H1 (cell line): Measurements from ENCODE around the gene SBF2. TPM values are rescaled to one million over a fixed set of nuclear protein-coding genes. Genes with fewer than 3 reads are reported as not detected.

ENCODE experiments used
- polyA plus RNA-seq, 7 experiments: library from polyadenylated mRNA; depleted of rRNA in 3 of 7; stranded (reverse) in 5 of 7; unstranded in 2 of 7; fragments of >200 nt in 5 of 7; fragments of 200-250 nt in 2 of 7; gene quantifications; 1 replicate in 5 of 7; 2 replicates in 1 of 7; 4 replicates in 1 of 7; pipeline versions ENCODE4 v1.2.1 to v1.2.3, GENCODE V29; 2011 to 2013; ENCODE audit warnings: missing spikeins in 2 of 7, mixed read lengths in 2 of 7
- total RNA-seq: library from RNA; stranded (reverse); fragmentation: NEBNext Ultra II Directional; extraction: Animal tissue kit (Norgen Biotek cat#: 25700); gene quantifications from 2 replicates; pipeline ENCODE4 v1.2.1, GENCODE V29; 2021
- TF ChIP-seq, protein P1 (sequence below): fragments of 300-600 bp; sonication (generic); IDR thresholded peaks from 2 replicates; pipeline ENCODE4 v1.7.1; 2012; ENCODE audit warnings: low read length, moderate library complexity, mild to moderate bottlenecking, inconsistent platforms; ENCODE audit not compliant: insufficient replicate concordance
- TF ChIP-seq, protein P2 (sequence below): IDR thresholded peaks from 2 replicates; pipeline ENCODE4 v1.6.1; 2012; ENCODE audit warnings: inconsistent platforms

SBF2 gene
- total and polyA plus RNA-seq, 2 of the 8 experiments (the other 6 are each of a cell fraction or from before 2014, with no cell fraction given), result 36.7 to 50.5 TPM

- TF ChIP-seq, protein P1, sequence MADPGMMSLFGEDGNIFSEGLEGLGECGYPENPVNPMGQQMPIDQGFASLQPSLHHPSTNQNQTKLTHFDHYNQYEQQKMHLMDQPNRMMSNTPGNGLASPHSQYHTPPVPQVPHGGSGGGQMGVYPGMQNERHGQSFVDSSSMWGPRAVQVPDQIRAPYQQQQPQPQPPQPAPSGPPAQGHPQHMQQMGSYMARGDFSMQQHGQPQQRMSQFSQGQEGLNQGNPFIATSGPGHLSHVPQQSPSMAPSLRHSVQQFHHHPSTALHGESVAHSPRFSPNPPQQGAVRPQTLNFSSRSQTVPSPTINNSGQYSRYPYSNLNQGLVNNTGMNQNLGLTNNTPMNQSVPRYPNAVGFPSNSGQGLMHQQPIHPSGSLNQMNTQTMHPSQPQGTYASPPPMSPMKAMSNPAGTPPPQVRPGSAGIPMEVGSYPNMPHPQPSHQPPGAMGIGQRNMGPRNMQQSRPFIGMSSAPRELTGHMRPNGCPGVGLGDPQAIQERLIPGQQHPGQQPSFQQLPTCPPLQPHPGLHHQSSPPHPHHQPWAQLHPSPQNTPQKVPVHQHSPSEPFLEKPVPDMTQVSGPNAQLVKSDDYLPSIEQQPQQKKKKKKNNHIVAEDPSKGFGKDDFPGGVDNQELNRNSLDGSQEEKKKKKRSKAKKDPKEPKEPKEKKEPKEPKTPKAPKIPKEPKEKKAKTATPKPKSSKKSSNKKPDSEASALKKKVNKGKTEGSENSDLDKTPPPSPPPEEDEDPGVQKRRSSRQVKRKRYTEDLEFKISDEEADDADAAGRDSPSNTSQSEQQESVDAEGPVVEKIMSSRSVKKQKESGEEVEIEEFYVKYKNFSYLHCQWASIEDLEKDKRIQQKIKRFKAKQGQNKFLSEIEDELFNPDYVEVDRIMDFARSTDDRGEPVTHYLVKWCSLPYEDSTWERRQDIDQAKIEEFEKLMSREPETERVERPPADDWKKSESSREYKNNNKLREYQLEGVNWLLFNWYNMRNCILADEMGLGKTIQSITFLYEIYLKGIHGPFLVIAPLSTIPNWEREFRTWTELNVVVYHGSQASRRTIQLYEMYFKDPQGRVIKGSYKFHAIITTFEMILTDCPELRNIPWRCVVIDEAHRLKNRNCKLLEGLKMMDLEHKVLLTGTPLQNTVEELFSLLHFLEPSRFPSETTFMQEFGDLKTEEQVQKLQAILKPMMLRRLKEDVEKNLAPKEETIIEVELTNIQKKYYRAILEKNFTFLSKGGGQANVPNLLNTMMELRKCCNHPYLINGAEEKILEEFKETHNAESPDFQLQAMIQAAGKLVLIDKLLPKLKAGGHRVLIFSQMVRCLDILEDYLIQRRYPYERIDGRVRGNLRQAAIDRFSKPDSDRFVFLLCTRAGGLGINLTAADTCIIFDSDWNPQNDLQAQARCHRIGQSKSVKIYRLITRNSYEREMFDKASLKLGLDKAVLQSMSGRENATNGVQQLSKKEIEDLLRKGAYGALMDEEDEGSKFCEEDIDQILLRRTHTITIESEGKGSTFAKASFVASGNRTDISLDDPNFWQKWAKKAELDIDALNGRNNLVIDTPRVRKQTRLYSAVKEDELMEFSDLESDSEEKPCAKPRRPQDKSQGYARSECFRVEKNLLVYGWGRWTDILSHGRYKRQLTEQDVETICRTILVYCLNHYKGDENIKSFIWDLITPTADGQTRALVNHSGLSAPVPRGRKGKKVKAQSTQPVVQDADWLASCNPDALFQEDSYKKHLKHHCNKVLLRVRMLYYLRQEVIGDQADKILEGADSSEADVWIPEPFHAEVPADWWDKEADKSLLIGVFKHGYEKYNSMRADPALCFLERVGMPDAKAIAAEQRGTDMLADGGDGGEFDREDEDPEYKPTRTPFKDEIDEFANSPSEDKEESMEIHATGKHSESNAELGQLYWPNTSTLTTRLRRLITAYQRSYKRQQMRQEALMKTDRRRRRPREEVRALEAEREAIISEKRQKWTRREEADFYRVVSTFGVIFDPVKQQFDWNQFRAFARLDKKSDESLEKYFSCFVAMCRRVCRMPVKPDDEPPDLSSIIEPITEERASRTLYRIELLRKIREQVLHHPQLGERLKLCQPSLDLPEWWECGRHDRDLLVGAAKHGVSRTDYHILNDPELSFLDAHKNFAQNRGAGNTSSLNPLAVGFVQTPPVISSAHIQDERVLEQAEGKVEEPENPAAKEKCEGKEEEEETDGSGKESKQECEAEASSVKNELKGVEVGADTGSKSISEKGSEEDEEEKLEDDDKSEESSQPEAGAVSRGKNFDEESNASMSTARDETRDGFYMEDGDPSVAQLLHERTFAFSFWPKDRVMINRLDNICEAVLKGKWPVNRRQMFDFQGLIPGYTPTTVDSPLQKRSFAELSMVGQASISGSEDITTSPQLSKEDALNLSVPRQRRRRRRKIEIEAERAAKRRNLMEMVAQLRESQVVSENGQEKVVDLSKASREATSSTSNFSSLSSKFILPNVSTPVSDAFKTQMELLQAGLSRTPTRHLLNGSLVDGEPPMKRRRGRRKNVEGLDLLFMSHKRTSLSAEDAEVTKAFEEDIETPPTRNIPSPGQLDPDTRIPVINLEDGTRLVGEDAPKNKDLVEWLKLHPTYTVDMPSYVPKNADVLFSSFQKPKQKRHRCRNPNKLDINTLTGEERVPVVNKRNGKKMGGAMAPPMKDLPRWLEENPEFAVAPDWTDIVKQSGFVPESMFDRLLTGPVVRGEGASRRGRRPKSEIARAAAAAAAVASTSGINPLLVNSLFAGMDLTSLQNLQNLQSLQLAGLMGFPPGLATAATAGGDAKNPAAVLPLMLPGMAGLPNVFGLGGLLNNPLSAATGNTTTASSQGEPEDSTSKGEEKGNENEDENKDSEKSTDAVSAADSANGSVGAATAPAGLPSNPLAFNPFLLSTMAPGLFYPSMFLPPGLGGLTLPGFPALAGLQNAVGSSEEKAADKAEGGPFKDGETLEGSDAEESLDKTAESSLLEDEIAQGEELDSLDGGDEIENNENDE, result no peak
- TF ChIP-seq, protein P2, sequence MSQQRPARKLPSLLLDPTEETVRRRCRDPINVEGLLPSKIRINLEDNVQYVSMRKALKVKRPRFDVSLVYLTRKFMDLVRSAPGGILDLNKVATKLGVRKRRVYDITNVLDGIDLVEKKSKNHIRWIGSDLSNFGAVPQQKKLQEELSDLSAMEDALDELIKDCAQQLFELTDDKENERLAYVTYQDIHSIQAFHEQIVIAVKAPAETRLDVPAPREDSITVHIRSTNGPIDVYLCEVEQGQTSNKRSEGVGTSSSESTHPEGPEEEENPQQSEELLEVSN, result no peak
Observed at GRCh38 chr11:9851366-9851765, 442.7 kb downstream of the SBF2 start (continued).
